Activated B cell treated with CpG ODN at 0.5 μM for 24 hours (primary cell): ENCODE data around the gene CAPN7. TPM values are rescaled to one million over a fixed set of nuclear protein-coding genes. Genes with fewer than 3 reads are reported as not detected.
A peak's percentile ranks its signal among the peaks of the same experiment; 100 is the strongest.

Experiments used
- ATAC-seq: fragments of 200-7000 bp; cut with Tn5 transposase; one replicate; pipeline ENCODE4 v1.10.0; 2021; ENCODE audit warnings: low read depth, mild to moderate bottlenecking, moderate library complexity
- CTCF ChIA-PET: fragments of 350-600 bp; sonication (Branson Sonifier 250); formaldehyde crosslinking; loops from one replicate; lab custom pipeline; 2021; ENCODE audit warnings: antibody characterized with exemption; lab: Charles Lee
- POLR2A ChIA-PET: fragments of 350-600 bp; sonication (Branson Sonifier 250); formaldehyde crosslinking; loops from one replicate; lab custom pipeline; 2021; ENCODE audit warnings: antibody characterized with exemption; lab: Charles Lee
- DNase-seq: peaks from one replicate; pipeline ENCODE4 v3.0.0; 2022
- H3K27ac Mint-ChIP-seq: one replicate; pipeline ENCODE4 v1.8.0; 2020; ENCODE audit warnings: mixed read lengths
- H3K27me3 Mint-ChIP-seq: one replicate; pipeline ENCODE4 v1.8.0; 2021; ENCODE audit warnings: mixed read lengths
- H3K36me3 Mint-ChIP-seq: one replicate; pipeline ENCODE4 v1.8.0; 2021; ENCODE audit warnings: low read depth, mixed read lengths
- H3K4me1 Mint-ChIP-seq: one replicate; pipeline ENCODE4 v1.8.0; 2021; ENCODE audit warnings: mixed read lengths
- H3K4me3 Mint-ChIP-seq: one replicate; pipeline ENCODE4 v1.8.0; 2020; ENCODE audit warnings: mild to moderate bottlenecking, mixed read lengths
- H3K9me3 Mint-ChIP-seq: one replicate; pipeline ENCODE4 v1.8.0; 2020; ENCODE audit warnings: mixed read lengths
- CTCF ChIP-seq: fragments of 200-600 bp; IDR thresholded peaks from one replicate; pipeline ENCODE4 v1.8.0; 2022; ENCODE audit warnings: antibody characterized with exemption, mild to moderate bottlenecking
- intact Hi-C: fragments of 100-400 bp; cut with micrococcal nuclease; formaldehyde crosslinking; loops from one replicate; pipeline ENCODE4 v1.15.1; 2024
- total RNA-seq: library from RNA; stranded (reverse); gene quantifications from 2 replicates; pipeline ENCODE4 v1.2.3, GENCODE V29; 2022

Gene CAPN7
- total RNA-seq, 1 donor from 2014 or later, result 45.1 TPM

- H3K27me3 Mint-ChIP-seq, result no peaks in the 10 kb centered on the region
- ChIA-PET POLR2A (no interaction called here), CTCF (interaction anchor here (1.4 kb wide), 1 partner anchor 143 kb away, joined by 3 read pairs; no protein-coding TSS in a partner anchor)
- ATAC-seq (no peak), DNase-seq (no peak)
- intact Hi-C loops, result no loop called here
- H3K36me3 Mint-ChIP-seq, result peaks cover 76% of the 10 kb centered on the region
- no peak for TF ChIP-seq CTCF
- H3K27ac Mint-ChIP-seq, result no peak overlapping the region
- peaks cover 33% of the 10 kb centered on the region for H3K4me1 Mint-ChIP-seq
- H3K4me3 Mint-ChIP-seq, result no peak overlapping the region
- no peaks in the 10 kb centered on the region for H3K9me3 Mint-ChIP-seq
These were observed 56.0 kb downstream of the CAPN7 start for GRCh38 chr3:15262021-15262420.

- ChIA-PET POLR2A (no interaction called here), CTCF (interaction anchor here (1.4 to 10.2 kb wide), 3 partner anchors 67 to 142 kb away, joined by 3 to 156 read pairs (median 141); partner anchors contain the start of gene SH3BP5)
- intact Hi-C loops, result no loop called here
- Mint-ChIP-seq H3K36me3 (peaks cover 72% of the 10 kb centered on the region), H3K4me3 (no peak overlapping the region), H3K27me3 (no peaks in the 10 kb centered on the region), H3K4me1 (peaks cover 42% of the 10 kb centered on the region), H3K9me3 (no peaks in the 10 kb centered on the region), H3K27ac (peak overlapping the region; percentile 53)
- no peak for ATAC-seq
- no peak for TF ChIP-seq CTCF
- no peak for DNase-seq
These were observed 57.1 kb downstream of the CAPN7 start for GRCh38 chr3:15263120-15263519.

GRCh38 chr3:15263926-15264325, 57.9 kb downstream of the CAPN7 start:
- Mint-ChIP-seq H3K27ac (peak overlapping the region; percentile 46), H3K9me3 (no peaks in the 10 kb centered on the region), H3K36me3 (peaks cover 68% of the 10 kb centered on the region), H3K27me3 (no peaks in the 10 kb centered on the region), H3K4me1 (peaks cover 50% of the 10 kb centered on the region), H3K4me3 (no peak overlapping the region)
- intact Hi-C loops, result no loop called here
- CTCF ChIA-PET, result interaction anchor here (1.5 to 10.2 kb wide), 4 partner anchors 66 to 140 kb away, joined by 4 to 156 read pairs (median 119); partner anchors contain the start of gene SH3BP5
- POLR2A ChIA-PET, result interaction anchor here (0.6 to 0.9 kb wide), 2 partner anchors 8 to 115 kb away, joined by 5 to 6 read pairs; no protein-coding TSS in a partner anchor
- no peak for ATAC-seq
- TF ChIP-seq CTCF, result no peak
- no peak for DNase-seq

GRCh38 chr3:15264486-15264885, 58.4 kb downstream of the CAPN7 start:
- Mint-ChIP-seq H3K27me3 (no peaks in the 10 kb centered on the region), H3K4me1 (peaks cover 56% of the 10 kb centered on the region), H3K9me3 (no peaks in the 10 kb centered on the region), H3K36me3 (peaks cover 68% of the 10 kb centered on the region), H3K4me3 (no peak overlapping the region), H3K27ac (peak overlapping the region; percentile 46)
- intact Hi-C loops, result no loop called here
- ATAC-seq (no peak), DNase-seq (no peak)
- TF ChIP-seq CTCF, result no peak
- ChIA-PET POLR2A (interaction anchor here (0.6 to 0.9 kb wide), 3 partner anchors 9 to 119 kb away, joined by 3 to 6 read pairs (median 5); no protein-coding TSS in a partner anchor), CTCF (interaction anchor here (1.2 to 10.2 kb wide), 7 partner anchors 66 to 292 kb away, joined by 4 to 156 read pairs (median 13); partner anchors contain the start of gene SH3BP5)

- no peak overlapping the region for H3K4me3 Mint-ChIP-seq
- ATAC-seq, result no peak
- no peaks in the 10 kb centered on the region for H3K9me3 Mint-ChIP-seq
- peaks cover 55% of the 10 kb centered on the region for H3K36me3 Mint-ChIP-seq
- H3K27me3 Mint-ChIP-seq, result no peaks in the 10 kb centered on the region
- CTCF ChIA-PET, result interaction anchor here (1.3 to 10.2 kb wide), 8 partner anchors 64 to 291 kb away, joined by 3 to 156 read pairs (median 62); partner anchors contain the start of gene SH3BP5
- no peak overlapping the region for H3K27ac Mint-ChIP-seq
- POLR2A ChIA-PET, result interaction anchor here (0.7 to 8.9 kb wide), 4 partner anchors 65 to 531 kb away, joined by 3 to 118 read pairs (median 4); partner anchors contain the start of gene SH3BP5
- TF ChIP-seq CTCF, result no peak
- intact Hi-C loops, result no loop called here
- H3K4me1 Mint-ChIP-seq, result peaks cover 68% of the 10 kb centered on the region
- no peak for DNase-seq
These were observed 59.8 kb downstream of the CAPN7 start for GRCh38 chr3:15265655-15266509.
